C4-2B (cell line): ENCODE results near the gene ORAI2.

Experiments
- H3K27ac ChIP-seq: fragments of 450-650 bp; 2 replicates; pipeline ENCODE4 v1.5.1; 2017
- CTCF ChIP-seq: fragments of 450-650 bp; conservative IDR thresholded peaks from 2 replicates; pipeline ENCODE4 v1.5.1; 2017; ENCODE audit warnings: mild to moderate bottlenecking
- ZFX ChIP-seq: fragments of 450-650 bp; IDR thresholded peaks from 2 replicates; pipeline ENCODE4 v1.6.1; 2017

ORAI2 gene

GRCh38 chr7:102436118-102436517 is 2.7 kb downstream of the ORAI2 start:
- no peak for TF ChIP-seq CTCF
- no peak for TF ChIP-seq ZFX
- no peak overlapping the region for H3K27ac ChIP-seq

- H3K27ac ChIP-seq = peak overlapping the region; percentile 8; the same call in 1 of the 2 replicates
- TF ChIP-seq ZFX (no peak), CTCF (no peak)
Observed at GRCh38 chr7:102439963-102440795, 6.8 kb downstream of the ORAI2 start.

- H3K27ac ChIP-seq = no peak overlapping the region
- TF ChIP-seq CTCF (no peak), ZFX (no peak)
Observed at GRCh38 chr7:102444961-102445673, 11.7 kb downstream of the ORAI2 start.

- TF ChIP-seq ZFX (no peak), CTCF (no peak)
- H3K27ac ChIP-seq = no peak overlapping the region
Observed at GRCh38 chr7:102445674-102446071, 12.3 kb downstream of the ORAI2 start.

- TF ChIP-seq CTCF (no peak), ZFX (no peak)
- no peak overlapping the region for H3K27ac ChIP-seq
Observed at GRCh38 chr7:102446387-102447156, 13.2 kb downstream of the ORAI2 start.

- no peak overlapping the region for H3K27ac ChIP-seq
- TF ChIP-seq ZFX (no peak), CTCF (no peak)
Observed at GRCh38 chr7:102447311-102447710, 13.9 kb downstream of the ORAI2 start.

- no peak overlapping the region for H3K27ac ChIP-seq
- no peak for TF ChIP-seq ZFX
Observed at GRCh38 chr7:102449136-102449535, 15.8 kb downstream of the ORAI2 start.
